ENCODE results near the gene OR5K2.

OR5K2 gene

DNA sequence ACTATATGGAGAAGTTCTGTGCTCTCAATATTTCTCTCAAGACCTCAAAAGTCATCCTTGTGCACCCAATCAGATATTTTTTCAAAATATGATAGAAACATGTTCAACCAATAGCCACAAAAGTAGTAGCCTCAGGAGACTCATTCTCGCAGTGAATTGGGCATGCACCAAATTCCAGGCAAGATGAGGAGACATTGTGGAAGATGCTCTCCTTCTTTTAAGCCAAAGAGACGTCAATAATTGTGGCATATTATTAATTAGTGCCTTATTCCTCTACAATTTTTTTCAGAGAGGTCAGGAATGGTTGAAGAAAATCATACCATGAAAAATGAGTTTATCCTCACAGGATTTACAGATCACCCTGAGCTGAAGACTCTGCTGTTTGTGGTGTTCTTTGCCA, at the start of gene OR5K2:
Gene OR5K2 (plus strand): TSS at position 301 of the 400 bp plus-strand sequence. CDS start 0 bp downstream, at position 301.
- no peak for DNase-seq

DNA sequence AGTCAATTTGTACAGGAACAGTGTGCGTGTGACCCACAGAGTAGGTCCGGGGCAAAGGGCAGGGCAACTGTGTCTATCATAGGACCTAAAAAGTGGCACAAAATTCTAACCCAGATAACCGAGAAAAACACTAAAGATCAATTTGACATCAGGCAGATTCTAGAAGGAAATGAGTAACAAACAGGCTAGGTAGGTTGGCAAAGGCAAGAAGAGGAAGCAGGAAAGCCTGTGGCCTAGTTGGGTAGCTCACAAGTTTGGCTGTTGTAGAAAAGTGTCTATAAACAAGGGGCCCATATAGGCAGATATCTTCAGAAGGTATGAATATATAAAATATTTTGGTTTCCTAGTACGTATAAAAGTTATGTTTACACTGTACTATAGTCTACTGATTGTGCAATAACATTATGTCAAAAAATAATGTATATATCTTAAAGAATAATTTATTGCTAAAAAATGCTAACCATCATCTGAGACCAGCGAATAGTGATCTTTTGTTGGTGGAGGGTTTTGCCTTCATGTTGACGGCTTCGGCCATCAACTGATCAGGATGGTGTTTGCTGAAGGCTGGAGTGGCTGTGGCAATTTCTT, 47.8 kb upstream of the OR5K2 start:
- DNase-seq: no peak

DNA sequence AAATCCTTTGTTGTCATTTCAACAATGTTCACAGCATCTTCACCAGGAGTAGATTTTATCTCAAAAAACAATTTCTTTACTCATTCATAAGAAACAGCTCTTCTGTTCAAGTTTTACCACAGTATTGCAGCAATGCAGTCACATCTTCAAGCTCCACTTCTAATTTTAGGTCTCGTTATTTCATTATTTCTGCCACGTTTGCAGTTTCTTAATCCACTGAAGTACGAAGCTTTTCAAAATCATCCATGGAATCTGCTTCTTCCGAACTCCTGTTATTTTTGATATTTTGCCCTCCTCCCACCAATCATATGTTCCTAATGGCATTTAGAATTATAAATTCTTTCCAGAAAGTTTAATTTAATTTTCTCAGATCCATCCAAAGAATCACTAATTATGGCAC, 47.1 kb upstream of the OR5K2 start:
- DNase-seq: no peak

DNA sequence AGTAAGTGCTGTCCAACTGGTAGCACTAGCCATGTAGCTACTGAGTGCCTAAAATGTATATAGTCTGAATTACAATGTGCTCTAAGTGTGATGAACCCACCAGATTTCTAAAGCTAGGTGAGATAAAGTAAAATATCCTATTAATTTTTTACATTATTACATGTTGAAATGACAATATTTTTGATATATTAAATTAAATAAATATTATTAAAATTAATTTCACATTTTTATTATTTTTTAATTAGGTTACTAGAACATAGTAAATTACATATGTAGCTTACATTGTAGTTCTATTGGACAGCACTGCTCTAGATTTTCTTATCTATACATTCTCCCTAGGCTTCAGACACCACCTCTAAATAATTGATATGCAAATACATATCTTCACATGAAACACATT, 43.7 kb upstream of the OR5K2 start:
- DNase-seq: no peak

DNA sequence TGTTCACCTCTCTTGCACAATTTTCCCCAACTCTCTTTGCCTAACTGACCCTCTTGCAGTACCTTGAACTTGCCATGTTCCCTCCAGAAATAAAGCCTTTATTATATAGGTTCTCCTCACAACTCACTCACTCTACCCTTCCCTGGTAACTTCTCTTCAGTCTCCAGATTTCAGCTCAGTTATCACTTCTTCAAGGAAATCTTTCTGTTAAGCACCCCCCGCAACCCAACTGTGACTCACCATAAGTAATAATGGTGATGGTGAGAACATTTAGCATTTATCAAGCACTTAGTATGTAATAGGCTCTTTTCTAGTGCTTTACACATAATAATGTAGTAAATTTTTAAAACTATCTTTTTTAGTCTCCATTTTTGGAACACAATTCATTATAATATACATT, 42.6 kb upstream of the OR5K2 start:
- no peak for DNase-seq

DNA sequence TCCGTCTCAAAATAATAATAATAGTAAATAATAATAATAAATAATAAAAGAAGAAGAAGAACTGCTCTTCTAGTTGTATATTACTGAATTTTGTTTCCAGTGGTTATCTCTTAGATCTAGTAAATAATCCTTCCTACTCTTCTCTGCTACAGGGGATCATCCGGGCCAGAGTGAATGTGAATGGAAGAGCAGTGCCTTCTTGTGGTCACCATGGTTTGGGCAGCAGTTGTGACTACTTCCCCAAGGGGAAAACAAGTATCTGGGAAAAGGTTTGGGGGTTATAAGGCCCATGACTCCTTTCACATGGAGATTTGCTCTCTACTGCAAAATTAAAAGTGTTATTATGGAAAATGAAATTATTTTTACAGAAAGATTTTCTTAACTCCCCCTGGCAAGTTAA, 39.9 kb upstream of the OR5K2 start:
- DNase-seq: no peak

DNA sequence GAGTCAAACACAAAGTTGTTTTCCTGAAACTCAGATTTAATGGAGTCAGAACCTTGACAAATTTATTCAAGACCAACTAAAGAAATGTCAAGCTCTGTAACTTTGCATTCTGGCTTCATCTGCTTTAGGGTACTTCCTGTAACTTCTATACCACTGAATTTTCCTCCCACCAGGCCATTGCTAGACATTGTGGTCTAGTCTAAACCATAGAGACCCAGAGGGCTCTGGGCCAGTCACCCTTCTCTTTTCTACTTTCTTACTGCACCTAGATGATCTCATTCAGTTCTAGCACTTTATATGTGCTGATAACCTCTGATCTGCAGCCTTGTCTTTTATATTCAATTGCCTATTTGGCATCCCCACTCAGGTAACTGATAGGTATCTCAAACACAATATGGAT, 37.3 kb upstream of the OR5K2 start:
- DNase-seq: no peak

DNA sequence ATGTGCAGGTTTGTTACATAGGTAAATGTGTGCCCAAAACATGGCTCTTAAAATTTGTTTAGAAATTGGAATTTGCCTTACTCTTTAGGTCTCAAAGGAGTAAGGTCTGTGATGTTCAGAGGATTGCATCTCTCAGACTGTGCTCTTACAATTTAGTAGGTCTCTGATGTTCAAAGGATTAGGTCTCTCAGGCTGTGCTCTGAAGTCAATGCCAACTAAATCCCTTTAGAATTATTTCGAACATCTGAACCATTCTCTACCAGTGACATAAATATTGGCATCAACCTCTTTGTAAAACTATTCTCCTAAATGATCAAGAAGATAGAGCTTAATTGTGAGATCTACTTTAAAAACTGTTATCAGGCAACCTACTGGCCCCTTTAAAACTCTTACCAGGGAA, 34.6 kb upstream of the OR5K2 start, which contains the start of gene OR5K1:
Gene OR5K1 (plus strand): TSS at position 301 of the 400 bp plus-strand sequence. CDS start 6,376 bp downstream, outside the sequence.
- DNase-seq: no peak

DNA sequence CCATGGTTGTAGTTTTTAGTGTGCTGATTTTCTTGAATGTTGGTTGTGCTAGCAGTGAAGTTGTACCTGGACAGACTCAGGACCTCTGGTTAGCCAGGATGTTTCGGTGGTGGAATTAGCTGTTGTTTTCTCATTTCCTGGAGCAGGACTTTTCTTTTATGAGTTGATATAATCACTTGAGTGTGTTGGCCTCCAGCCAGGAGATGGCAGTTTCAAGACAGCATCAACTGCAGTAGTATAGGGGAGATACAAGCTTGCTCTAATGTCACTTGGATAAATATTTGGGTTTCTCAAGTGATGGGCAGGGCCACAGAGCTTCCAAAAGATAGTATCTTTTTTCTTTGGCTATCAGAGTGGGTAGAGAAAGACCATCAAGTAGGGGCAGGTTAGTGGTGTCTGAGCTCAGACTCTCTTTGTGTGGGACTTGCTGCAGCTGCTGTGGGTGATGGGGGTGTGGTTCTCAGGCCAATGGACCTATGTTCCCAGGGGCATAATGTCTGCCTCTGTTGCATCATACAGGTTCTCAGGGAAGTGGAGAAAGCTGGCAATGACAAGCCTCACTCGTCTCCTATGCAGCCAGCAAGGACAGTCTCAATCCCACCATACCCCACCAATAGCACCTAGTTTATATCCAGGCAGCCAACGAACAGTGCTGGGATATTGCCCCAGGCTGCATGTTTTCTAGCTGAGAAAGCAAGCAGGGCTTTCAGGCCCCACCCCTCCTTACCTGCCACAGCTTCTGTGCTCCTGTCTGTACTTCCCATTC, 14.6 kb upstream of the OR5K2 start:
- no peak for DNase-seq

DNA sequence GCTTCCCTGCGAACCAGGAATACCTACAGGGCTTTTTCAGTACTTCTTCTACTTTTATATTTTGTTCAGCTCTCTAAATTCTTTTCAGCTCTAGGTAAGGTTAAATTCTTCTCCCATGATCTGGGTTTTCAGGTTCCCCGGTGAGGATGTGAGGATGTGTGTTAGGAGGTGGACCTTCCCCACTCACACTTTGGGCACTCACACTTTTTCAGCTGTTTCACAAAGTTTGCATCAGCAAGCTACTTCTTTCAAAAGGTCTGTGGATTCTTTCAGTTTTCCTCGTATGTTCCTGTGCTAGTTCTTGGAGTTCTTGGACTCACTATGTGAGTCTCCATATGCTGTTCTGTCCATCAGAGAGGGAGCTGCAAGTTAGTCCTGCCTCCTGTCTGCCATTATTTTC, 13.9 kb upstream of the OR5K2 start:
- no peak for DNase-seq

DNA sequence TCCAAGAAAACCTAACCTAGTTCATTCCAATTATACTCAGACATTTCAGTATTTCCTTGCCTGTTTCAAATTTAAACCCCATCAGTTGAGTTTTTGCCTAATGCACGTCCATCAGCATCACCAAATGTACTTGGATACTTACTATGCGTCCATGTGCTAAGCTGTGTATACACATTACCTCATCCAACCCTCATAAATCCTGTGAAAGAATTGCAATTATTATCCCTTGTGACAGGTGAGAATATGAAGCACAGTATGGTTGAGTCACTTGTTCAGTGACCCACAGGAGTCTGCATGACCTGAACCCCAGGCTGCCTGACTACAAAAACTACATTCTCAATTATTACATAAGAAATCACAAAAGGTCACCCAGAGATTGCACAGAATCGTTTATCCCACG, 2.5 kb downstream of the OR5K2 start:
- no peak for DNase-seq

DNA sequence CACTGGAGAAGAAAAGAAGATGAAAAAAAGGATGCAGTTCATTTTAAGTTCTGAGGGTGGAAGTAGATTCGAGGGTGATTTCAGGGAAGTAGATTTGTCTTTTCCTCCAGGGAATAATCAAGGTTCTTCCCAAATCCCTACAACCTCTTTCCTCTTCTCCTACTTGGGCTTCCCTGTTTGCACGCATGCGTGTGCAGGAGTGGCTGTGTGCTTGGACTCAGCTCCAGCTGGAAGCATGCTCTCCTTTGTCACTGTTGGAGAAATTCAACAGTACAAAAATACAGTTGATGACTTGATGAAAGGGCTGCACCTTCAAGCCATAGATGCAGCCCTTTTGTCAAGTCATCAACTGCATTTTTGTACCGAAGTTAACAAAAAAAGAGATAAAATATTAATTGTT, 3.8 kb downstream of the OR5K2 start:
- DNase-seq: no peak

DNA sequence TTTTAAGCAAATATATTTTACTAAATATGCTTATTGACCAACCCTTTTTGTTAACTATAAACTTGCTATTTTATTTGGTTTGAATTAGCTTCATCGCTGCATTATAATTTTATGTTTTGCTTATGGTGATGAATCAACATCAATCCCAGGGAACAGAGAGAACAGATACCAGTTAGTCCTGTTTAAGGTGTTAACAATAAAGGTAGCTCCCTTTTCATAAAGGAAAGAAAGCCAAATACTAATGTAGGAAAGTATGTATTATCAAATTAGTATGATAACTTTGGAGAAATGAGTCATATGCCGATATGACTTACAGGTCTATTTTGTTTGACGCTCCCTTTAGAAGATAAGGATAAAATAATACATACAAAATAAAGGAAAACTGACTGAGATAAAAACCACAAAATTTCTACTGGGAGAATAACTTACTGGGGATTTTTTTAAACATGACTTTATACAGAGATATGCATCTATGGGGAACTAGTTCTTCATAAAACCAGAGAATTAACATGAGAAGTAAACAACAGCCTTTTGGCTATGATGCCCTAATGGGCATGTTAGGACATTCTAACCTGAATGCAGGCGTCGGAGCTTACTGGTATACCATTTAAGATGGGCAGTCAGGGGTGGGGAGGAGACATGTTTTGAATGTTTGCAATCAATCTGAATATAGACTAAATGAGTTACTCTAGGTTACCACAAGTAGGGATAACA, 4.5 kb downstream of the OR5K2 start:
- no peak for DNase-seq

DNA sequence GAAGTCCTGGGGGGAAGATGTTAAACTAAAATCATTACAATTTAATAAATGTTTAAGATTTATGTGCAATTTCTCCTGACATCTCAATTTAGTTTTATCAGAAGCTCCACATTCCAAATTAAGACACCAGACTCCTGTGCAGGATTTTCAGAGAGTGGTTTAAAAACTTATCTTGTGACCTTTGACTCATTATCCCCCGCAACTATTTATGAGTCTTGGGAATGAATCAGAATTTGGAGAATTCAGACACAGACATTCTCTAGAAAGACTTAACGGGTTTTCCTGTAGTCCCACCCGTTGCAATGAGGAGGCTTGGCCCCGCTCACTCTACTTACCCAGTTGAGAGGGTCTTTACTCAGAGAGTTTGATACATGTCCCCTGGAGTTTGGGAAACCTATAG, 7.1 kb downstream of the OR5K2 start:
- DNase-seq: no peak

DNA sequence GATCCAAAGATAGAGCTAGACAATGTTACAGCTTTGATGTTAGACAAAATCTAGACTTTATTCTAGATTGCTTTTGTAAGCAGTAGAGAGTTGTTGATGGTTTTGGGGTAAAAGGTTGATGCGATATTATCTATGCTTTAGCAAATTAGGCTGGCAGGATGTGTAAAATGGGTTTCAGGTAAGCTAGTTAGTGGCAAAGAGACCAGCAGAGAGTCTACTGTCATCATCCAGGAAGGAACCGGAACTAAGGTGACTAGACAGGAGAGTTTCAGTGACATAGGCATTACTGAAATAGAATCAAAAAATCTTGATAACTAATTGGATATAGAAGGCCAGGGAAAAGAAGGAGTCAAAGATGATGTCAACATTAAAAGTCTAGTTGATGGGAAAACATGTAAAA, 11.1 kb downstream of the OR5K2 start:
- no peak for DNase-seq

DNA sequence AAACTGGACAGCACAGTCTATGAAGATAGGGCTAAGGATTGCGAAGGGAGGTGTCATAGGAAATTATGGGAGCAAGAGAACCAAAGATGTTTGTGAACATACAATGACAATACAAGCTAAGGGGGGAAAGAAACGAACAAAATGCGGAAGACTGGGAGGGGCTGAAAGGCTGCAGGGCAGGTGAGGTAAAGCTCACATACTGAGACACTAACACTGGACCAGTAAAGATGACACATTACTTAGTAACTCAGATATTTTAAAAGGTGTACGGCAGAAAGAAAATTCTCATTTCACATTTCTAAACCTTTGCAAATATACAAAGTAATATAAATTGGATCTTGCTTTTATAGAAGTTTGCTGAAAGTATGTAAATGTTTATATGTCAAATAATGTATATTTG, 15.1 kb downstream of the OR5K2 start:
- no peak for DNase-seq

DNA sequence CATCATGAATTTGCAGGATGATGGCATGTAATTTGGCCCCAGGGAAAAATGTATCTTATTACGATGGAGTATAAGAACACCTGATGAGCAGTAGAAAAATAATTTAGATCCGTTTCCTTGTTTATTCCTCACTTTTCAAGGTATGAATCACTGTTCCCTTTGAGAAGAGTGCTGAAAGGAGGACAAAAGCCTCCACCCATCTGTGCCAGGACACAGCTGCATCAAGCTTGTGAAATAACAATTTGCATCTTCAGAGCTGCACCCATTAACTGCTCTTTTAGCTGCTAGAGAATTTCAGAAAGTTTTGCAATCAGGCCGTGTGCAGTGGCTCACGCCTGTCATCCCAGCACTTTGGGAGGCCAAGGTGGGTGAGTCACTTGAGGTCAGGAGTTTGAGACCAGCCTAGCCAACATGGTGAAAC, 15.6 kb downstream of the OR5K2 start:
- peak; percentile 64 for DNase-seq

DNA sequence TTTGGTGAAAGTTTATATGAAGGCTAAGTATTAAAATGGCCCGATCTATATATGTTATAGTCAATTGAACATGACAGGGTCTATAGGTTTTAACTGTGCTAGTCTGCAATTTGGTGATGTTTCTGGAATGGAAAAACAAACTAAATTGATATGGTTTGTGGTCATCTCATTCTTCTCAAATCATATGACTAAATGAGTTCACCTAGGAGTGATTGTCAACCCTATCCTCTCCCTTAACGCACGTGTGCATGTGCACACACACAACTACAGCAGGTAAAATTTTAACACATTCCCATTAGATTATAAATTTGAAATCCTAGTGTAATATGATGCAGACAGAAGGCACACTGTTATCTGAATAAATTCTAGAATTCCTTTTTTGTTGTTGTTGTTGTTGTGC, 16.3 kb downstream of the OR5K2 start:
- DNase-seq: no peak

DNA sequence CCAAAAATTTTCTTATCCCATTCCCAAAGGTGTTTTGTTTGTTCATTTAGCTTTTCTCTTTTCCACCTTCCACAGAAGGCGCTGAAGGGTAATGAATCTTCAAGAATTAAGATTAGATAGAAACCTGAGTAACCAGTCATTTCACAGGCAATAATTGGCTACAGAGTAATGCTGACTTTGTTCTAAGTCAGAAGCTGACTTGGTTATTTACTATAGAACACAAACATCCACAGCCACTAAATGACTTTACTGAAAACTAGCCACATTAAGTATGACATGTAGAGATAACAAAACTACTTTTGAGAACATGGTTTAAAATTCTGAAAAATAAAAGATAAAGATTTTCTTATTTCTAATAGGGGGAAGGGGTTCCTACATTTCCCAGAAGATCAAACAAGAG, 17.5 kb downstream of the OR5K2 start:
- DNase-seq: no peak

DNA sequence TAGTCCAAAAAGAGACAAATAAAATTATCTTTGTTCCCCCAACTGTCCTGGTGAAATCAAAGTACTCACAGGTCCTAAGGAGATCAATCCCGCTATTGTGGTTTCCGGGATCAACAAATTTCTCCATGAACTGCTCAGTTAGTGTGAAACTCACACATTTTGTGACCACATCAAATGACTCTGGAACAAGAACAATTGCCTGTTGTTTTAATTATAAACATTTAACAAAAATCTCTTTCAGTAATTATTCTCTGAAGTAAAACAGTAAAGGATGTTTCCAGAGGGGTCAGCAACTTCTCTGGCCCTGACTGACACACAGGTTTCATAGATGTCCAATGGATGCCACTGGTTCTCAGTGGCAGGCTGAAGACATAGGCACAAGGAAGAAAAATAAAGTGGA, 21.3 kb downstream of the OR5K2 start:
- no peak for DNase-seq

DNA sequence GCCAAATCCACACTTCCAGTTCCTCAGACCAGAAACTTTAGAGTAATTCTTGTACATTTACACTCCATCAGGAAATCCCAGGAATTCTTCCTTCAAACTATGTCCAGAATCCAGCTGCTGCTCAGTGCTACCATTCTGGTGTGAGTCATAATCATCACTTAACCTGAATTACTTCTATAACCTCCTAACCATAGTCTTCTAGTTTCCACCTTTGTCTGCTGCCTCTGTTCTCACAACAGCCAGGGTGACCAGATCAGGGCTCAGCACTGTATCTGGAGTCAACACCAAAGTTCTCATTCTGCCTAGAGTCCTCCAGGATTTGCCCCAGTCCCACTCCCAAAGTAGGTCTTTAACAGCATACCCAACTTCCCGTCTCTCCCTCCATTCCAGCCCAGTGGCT, 21.9 kb downstream of the OR5K2 start:
- DNase-seq: no peak

DNA sequence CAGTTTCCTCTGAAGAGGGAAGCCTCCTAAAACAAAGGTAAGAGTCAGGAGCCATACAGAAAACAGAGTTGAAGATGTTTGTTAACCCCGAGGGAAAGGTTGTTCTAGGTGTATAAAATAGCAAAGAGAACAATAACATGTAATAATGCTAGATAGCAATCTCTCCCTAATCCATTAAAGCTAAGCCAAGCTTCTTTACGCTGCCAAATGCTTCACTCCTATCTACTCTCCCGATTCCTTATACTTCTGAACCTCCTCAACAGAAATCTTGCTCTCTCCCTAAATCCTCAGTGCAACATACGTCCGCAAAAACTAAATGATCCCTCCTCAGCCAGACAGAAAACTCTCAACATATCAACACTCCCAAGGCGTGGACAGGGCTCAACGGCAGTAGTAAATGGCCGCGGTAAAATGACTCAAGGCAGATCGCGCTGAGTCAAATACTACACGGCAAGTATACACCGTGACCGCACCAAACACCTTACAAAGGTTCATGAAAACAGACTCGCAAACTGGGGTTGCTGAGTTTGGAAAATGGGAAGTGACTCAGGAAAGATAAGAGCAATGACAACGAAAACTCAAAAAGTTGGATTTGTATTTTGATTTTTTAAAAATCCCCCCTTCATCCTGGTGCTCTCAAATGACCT, 24.5 kb downstream of the OR5K2 start:
- DNase-seq: no peak

DNA sequence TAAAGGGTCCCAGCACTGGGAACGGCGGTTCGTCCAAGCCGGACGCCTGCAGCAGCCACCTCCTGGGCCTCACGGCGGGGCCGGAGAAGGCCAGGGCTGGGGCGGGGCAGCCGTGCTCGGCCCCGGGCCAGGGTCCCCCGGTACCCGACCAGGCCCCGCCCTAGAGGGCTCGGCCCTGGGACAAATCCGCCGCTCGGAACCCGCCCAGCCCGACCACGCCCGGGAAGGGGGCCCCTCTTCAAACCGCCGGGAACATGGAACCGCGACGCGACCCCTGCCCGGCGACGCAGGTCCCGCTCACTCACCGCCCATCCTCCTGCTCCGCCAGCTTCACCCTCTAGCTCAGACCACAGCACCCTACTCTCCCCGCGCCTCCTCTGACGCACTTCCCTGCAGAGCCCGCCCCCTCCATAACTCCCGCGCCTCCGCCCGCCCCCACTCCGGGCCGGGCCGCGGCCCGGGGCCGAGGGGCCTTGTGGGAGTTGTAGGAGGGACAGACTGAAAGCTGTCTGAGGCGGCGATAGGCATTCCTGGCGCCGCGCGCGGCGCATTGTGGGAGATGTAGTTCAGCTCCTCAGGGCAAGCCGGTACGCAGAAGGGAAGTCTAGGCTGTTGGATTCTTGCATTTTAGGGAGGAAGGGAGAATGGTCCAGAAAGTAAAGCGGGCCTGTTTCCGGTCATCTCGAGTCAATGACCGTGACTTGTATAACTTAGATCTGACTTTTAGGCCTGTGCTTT, 25.2 kb downstream of the OR5K2 start, which contains the start of gene CLDND1:
Gene CLDND1 (minus strand): TSS at position 359 of the 738 bp plus-strand sequence. CDS start 1,478 bp downstream, outside the sequence.
- peak; percentile 81 for DNase-seq

Measured in SIG-M5 (cell line).